T-cell (primary cell): Measurements from ENCODE around the gene KCNK3. TPM values are rescaled to one million over a fixed set of nuclear protein-coding genes. Genes with fewer than 3 reads are reported as not detected.
"Not testable (repeated sequence)": the region's sequence is repeated elsewhere in the genome, so short reads cannot be mapped to it uniquely, and the experiment has no call there.

Source experiments
- ATAC-seq, 4 experiments: fragments of 200-7000 bp in 3 of 4; fragments of 150-1000 bp in 1 of 4; cut with Tn5 transposase; replicated peaks in 1 of 4; 1 replicate in 3 of 4; 2 replicates in 1 of 4; pipeline ENCODE4 v1.10.0; 2021; ENCODE audit warnings: moderate library complexity in 3 of 4, mild to moderate bottlenecking in 2 of 4, moderate number of reproducible peaks in 1 of 4
- CTCF ChIA-PET, 2 donors: fragments of 300-600 bp; sonication (Branson Sonifier 250); formaldehyde crosslinking; loops; one replicate each; lab custom pipeline; 2022; ENCODE audit warnings: antibody characterized with exemption in 2 of 2; lab: Charles Lee
- POLR2A ChIA-PET, 2 donors: fragments of 300-600 bp; sonication (Branson Sonifier 250); formaldehyde crosslinking; loops; one replicate each; lab custom pipeline; 2022; ENCODE audit warnings: antibody characterized with exemption in 2 of 2; lab: Charles Lee
- DNase-seq, 35 experiments: peaks; one replicate each; pipeline versions ENCODE4 v3.0.0 to v3.0.0-alpha.2; 2013 to 2023
- H3K27ac ChIP-seq: one replicate; pipeline ENCODE4 v1.5.1; 2013; ENCODE audit warnings: low read length
- H3K27me3 ChIP-seq, 2 experiments: replicated peaks in 1 of 2; 1 replicate in 1 of 2; 2 replicates in 1 of 2; pipeline versions ENCODE4 v1.6.1 to v1.7.0; 2013; ENCODE audit warnings: low read length in 1 of 2, mixed read lengths in 1 of 2; ENCODE audit not compliant: control insufficient read depth in 2 of 2, insufficient read depth in 2 of 2; ENCODE audit errors: extremely low read depth in 1 of 2
- H3K36me3 ChIP-seq, 2 donors: 1 replicate in 1 of 2; 2 replicates in 1 of 2; pipeline versions ENCODE4 v1.6.1 to v1.7.0; 2013; ENCODE audit warnings: low read length in 1 of 2; ENCODE audit not compliant: control insufficient read depth in 2 of 2, insufficient read depth in 1 of 2; ENCODE audit errors: extremely low read depth in 1 of 2
- H3K4me1 ChIP-seq, 2 experiments: 1 replicate in 1 of 2; 2 replicates in 1 of 2; pipeline versions ENCODE4 v1.6.1 to v1.7.0; 2013; ENCODE audit warnings: low read length in 2 of 2, mixed read lengths in 1 of 2; ENCODE audit not compliant: insufficient read depth in 2 of 2, control insufficient read depth in 1 of 2; ENCODE audit errors: extremely low read depth in 1 of 2
- H3K4me3 ChIP-seq, 2 donors: 1 replicate in 1 of 2; 2 replicates in 1 of 2; pipeline versions ENCODE4 v1.5.1 to v1.7.0; 2013; ENCODE audit warnings: mild to moderate bottlenecking in 2 of 2, low read length in 1 of 2, moderate library complexity in 1 of 2; ENCODE audit not compliant: control insufficient read depth in 1 of 2; ENCODE audit errors: extremely low read depth in 1 of 2
- H3K9me3 ChIP-seq: 2 replicates; pipeline ENCODE4 v1.7.0; 2013
- H3K27ac Mint-ChIP-seq, 2 donors: one replicate each; pipeline ENCODE4 v1.8.0; 2020 to 2021; ENCODE audit warnings: mild to moderate bottlenecking in 2 of 2, mixed read lengths in 2 of 2
- H3K27me3 Mint-ChIP-seq, 2 donors: one replicate each; pipeline ENCODE4 v1.8.0; 2021 to 2022; ENCODE audit warnings: mixed read lengths in 2 of 2
- H3K36me3 Mint-ChIP-seq: one replicate; pipeline ENCODE4 v1.8.0; 2021; ENCODE audit warnings: mixed read lengths
- H3K4me1 Mint-ChIP-seq, 3 donors: one replicate each; pipeline ENCODE4 v1.8.0; 2020 to 2022; ENCODE audit warnings: mixed read lengths in 3 of 3, mild to moderate bottlenecking in 1 of 3
- H3K4me3 Mint-ChIP-seq, 3 donors: one replicate each; pipeline ENCODE4 v1.8.0; 2020 to 2022; ENCODE audit warnings: mild to moderate bottlenecking in 3 of 3, mixed read lengths in 3 of 3, moderate library complexity in 3 of 3
- H3K9me3 Mint-ChIP-seq, 3 donors: one replicate each; pipeline ENCODE4 v1.8.0; 2020 to 2022; ENCODE audit warnings: mixed read lengths in 3 of 3
- WGBS: methylation state at CpG from one replicate; pipeline ENCODE4 v1.1.5; 2013; ENCODE audit warnings: missing lambda C conversion rate; ENCODE audit not compliant: insufficient coverage; 5-methylcytosine and 5-hydroxymethylcytosine counted together
- total RNA-seq, 35 experiments: library from RNA in 6 of 35; stranded (reverse) in 6 of 35; fragments of 120-200 nt in 1 of 35; gene quantifications; one replicate each; pipeline versions ENCODE4 v1.2.1 to v1.2.4 and lab custom pipeline; 2013 to 2026

The KCNK3 gene
- total RNA-seq, 5 donors from 2014 or later (not counting 1 experiment from before 2014, with no cell fraction given): 0.23 to 0.35 (median 0.26) TPM; not detected in 2

- Histone ChIP-seq H3K36me3 (no peaks in the 10 kb centered on the region), H3K4me1 (no peaks in the 10 kb centered on the region), H3K27ac (no peak overlapping the region), H3K27me3 (peaks cover 0 to 39% of the 10 kb centered on the region in 2 experiments), H3K9me3 (no peaks in the 10 kb centered on the region), H3K4me3 (no peak overlapping the region)
- Mint-ChIP-seq H3K36me3 (no peaks in the 10 kb centered on the region), H3K4me3 (no peak overlapping the region), H3K27ac (no peak overlapping the region), H3K9me3 (no peaks in the 10 kb centered on the region), H3K27me3 (peaks cover 12 to 20% of the 10 kb centered on the region in 2 donors), H3K4me1 (no peaks in the 10 kb centered on the region)
- POLR2A ChIA-PET: no interaction called here
- CTCF ChIA-PET: no interaction called here
- no peak for ATAC-seq
- no peak for DNase-seq
- WGBS: 67% methylated on average over 10 of the region's 13 CpGs
Observed at GRCh38 chr2:26653207-26654060, 39.1 kb upstream of the KCNK3 start.

GRCh38 chr2:26654061-26654340 is 38.5 kb upstream of the KCNK3 start:
- 51% methylated on average over 3 of the region's 3 CpGs for WGBS
- Histone ChIP-seq H3K27me3 (peaks cover 0 to 39% of the 10 kb centered on the region in 2 experiments), H3K36me3 (no peaks in the 10 kb centered on the region), H3K4me1 (no peaks in the 10 kb centered on the region), H3K27ac (no peak overlapping the region), H3K4me3 (no peak overlapping the region), H3K9me3 (no peaks in the 10 kb centered on the region)
- H3K4me3 Mint-ChIP-seq: no peak overlapping the region
- ATAC-seq: no peak
- peaks cover 16 to 23% of the 10 kb centered on the region in 2 donors for H3K27me3 Mint-ChIP-seq
- no peak for DNase-seq
- ChIA-PET POLR2A (no interaction called here), CTCF (no interaction called here)
- H3K36me3 Mint-ChIP-seq: no peaks in the 10 kb centered on the region
- H3K4me1 Mint-ChIP-seq: no peaks in the 10 kb centered on the region
- no peak overlapping the region for H3K27ac Mint-ChIP-seq
- peaks cover 0 to 2% (median 0%) of the 10 kb centered on the region in 3 donors for H3K9me3 Mint-ChIP-seq

GRCh38 chr2:26655120-26655519 is 37.4 kb upstream of the KCNK3 start:
- H3K4me3 ChIP-seq, H3K27ac Mint-ChIP-seq, H3K4me1 ChIP-seq, POLR2A ChIA-PET, DNase-seq, H3K27ac ChIP-seq, H3K36me3 ChIP-seq, H3K4me1 Mint-ChIP-seq, H3K36me3 Mint-ChIP-seq, H3K4me3 Mint-ChIP-seq, H3K9me3 ChIP-seq, ATAC-seq: not testable (repeated sequence)
- peaks cover 14 to 23% of the 10 kb centered on the region in 2 donors for H3K27me3 Mint-ChIP-seq
- peaks cover 0 to 13% (median 5%) of the 10 kb centered on the region in 3 donors for H3K9me3 Mint-ChIP-seq
- CTCF ChIA-PET: interaction anchor here in 1 of 2 donors (0.6 kb wide), 1 partner anchor 352 kb away, joined by 6 read pairs; no protein-coding TSS in a partner anchor
- H3K27me3 ChIP-seq: peaks cover 0 to 33% of the 10 kb centered on the region in 2 experiments
- WGBS: no CpG with 5 or more reads among the region's 1 CpG

GRCh38 chr2:26655611-26656195 is 36.8 kb upstream of the KCNK3 start:
- Histone ChIP-seq H3K9me3 (peaks cover 3% of the 10 kb centered on the region), H3K36me3 (no peaks in the 10 kb centered on the region), H3K27ac (no peak overlapping the region), H3K4me3 (no peak overlapping the region), H3K27me3 (peaks cover 0 to 28% of the 10 kb centered on the region in 2 experiments), H3K4me1 (no peaks in the 10 kb centered on the region)
- 82% methylated on average over 2 of the region's 9 CpGs for WGBS
- DNase-seq: no peak
- H3K36me3 Mint-ChIP-seq: no peaks in the 10 kb centered on the region
- ChIA-PET POLR2A (no interaction called here), CTCF (no interaction called here)
- no peak for ATAC-seq
- H3K9me3 Mint-ChIP-seq: peaks cover 0 to 18% (median 9%) of the 10 kb centered on the region in 3 donors
- H3K27ac Mint-ChIP-seq: no peak overlapping the region
- H3K4me3 Mint-ChIP-seq: no peak overlapping the region
- H3K4me1 Mint-ChIP-seq: no peaks in the 10 kb centered on the region
- H3K27me3 Mint-ChIP-seq: peaks cover 9 to 23% of the 10 kb centered on the region in 2 donors

GRCh38 chr2:26657265-26657664 is 35.3 kb upstream of the KCNK3 start:
- H3K4me1 Mint-ChIP-seq: no peaks in the 10 kb centered on the region
- no peaks in the 10 kb centered on the region for H3K4me1 ChIP-seq

GRCh38 chr2:26658691-26659346 is 33.7 kb upstream of the KCNK3 start:
- peaks cover 6 to 9% of the 10 kb centered on the region in 2 donors for H3K27me3 Mint-ChIP-seq
- POLR2A ChIA-PET: no interaction called here
- no peaks in the 10 kb centered on the region for H3K4me1 ChIP-seq
- 72% methylated on average over 4 of the region's 6 CpGs for WGBS
- ATAC-seq (no peak), DNase-seq (no peak)
- H3K4me3 Mint-ChIP-seq: no peak overlapping the region
- peaks cover 0 to 17% of the 10 kb centered on the region in 2 experiments for H3K27me3 ChIP-seq
- H3K4me3 ChIP-seq: no peak overlapping the region
- peaks cover 3% of the 10 kb centered on the region for H3K9me3 ChIP-seq
- H3K27ac Mint-ChIP-seq: no peak overlapping the region
- H3K36me3 ChIP-seq: no peaks in the 10 kb centered on the region
- no peaks in the 10 kb centered on the region for H3K36me3 Mint-ChIP-seq
- CTCF ChIA-PET: no interaction called here
- peaks cover 0 to 25% (median 9%) of the 10 kb centered on the region in 3 donors for H3K9me3 Mint-ChIP-seq
- no peak overlapping the region for H3K27ac ChIP-seq
- H3K4me1 Mint-ChIP-seq: no peaks in the 10 kb centered on the region

More at GRCh38 chr2:26657265-26657664, 35.3 kb upstream of the KCNK3 start:
- POLR2A ChIA-PET: no interaction called here
- H3K27me3 Mint-ChIP-seq: peaks cover 6 to 19% of the 10 kb centered on the region in 2 donors
- 33% methylated on average over 1 of the region's 4 CpGs for WGBS
- no peak for DNase-seq
- Histone ChIP-seq H3K9me3 (peaks cover 3% of the 10 kb centered on the region), H3K36me3 (no peaks in the 10 kb centered on the region), H3K27ac (no peak overlapping the region), H3K4me3 (no peak overlapping the region), H3K27me3 (peaks cover 0 to 24% of the 10 kb centered on the region in 2 experiments)
- peaks cover 0 to 25% (median 9%) of the 10 kb centered on the region in 3 donors for H3K9me3 Mint-ChIP-seq
- H3K27ac Mint-ChIP-seq: no peak overlapping the region
- CTCF ChIA-PET: no interaction called here
- no peak for ATAC-seq
- H3K36me3 Mint-ChIP-seq: no peaks in the 10 kb centered on the region
- no peak overlapping the region for H3K4me3 Mint-ChIP-seq
